HL-60 (cell line): ENCODE data around the gene SH3BP4.

ENCODE experiments used
- DNase-seq, 2 experiments: peaks; one replicate each; pipeline ENCODE4 v3.0.0-alpha.2; 2010 to 2020; ENCODE audit warnings: low read depth in 1 of 2, low spot score in 1 of 2
- H3K27ac ChIP-seq: fragments of 250-450 bp; sonication (Bioruptor Pico); replicated peaks from 2 replicates; pipeline ENCODE4 v1.5.1; 2020; ENCODE audit warnings: mild to moderate bottlenecking, moderate library complexity
- H3K27me3 ChIP-seq: fragments of 250-450 bp; sonication (Bioruptor Pico); 2 replicates; pipeline ENCODE4 v1.5.1; 2021; ENCODE audit warnings: mild to moderate bottlenecking, moderate library complexity; ENCODE audit not compliant: insufficient read depth, poor library complexity, severe bottlenecking
- H3K4me3 ChIP-seq: replicated peaks from 2 replicates; pipeline ENCODE4 v1.5.1; 2011; ENCODE audit warnings: mild to moderate bottlenecking, control low read depth, low read length; ENCODE audit not compliant: insufficient read depth
- GABPA ChIP-seq: IDR thresholded peaks from 2 replicates; pipeline ENCODE4 v1.6.1; 2012; ENCODE audit warnings: low read depth
- POLR2AphosphoS5 ChIP-seq: IDR thresholded peaks from 2 replicates; pipeline ENCODE4 v1.6.1; 2012; ENCODE audit warnings: low read depth
- REST ChIP-seq: IDR thresholded peaks from 2 replicates; pipeline ENCODE4 v1.6.1; 2012; ENCODE audit warnings: low read depth; ENCODE audit not compliant: insufficient replicate concordance
- SPI1 ChIP-seq: IDR thresholded peaks from 2 replicates; pipeline ENCODE4 v1.6.1; 2012; ENCODE audit warnings: low read depth, mild to moderate bottlenecking, borderline replicate concordance
- TF ChIP-seq, protein P1 (sequence below): IDR thresholded peaks from one replicate; pipeline ENCODE4 v1.5.1; 2011; ENCODE audit warnings: low read length, control low read depth, inconsistent platforms; ENCODE audit not compliant: insufficient read depth

SH3BP4 gene

DNA sequence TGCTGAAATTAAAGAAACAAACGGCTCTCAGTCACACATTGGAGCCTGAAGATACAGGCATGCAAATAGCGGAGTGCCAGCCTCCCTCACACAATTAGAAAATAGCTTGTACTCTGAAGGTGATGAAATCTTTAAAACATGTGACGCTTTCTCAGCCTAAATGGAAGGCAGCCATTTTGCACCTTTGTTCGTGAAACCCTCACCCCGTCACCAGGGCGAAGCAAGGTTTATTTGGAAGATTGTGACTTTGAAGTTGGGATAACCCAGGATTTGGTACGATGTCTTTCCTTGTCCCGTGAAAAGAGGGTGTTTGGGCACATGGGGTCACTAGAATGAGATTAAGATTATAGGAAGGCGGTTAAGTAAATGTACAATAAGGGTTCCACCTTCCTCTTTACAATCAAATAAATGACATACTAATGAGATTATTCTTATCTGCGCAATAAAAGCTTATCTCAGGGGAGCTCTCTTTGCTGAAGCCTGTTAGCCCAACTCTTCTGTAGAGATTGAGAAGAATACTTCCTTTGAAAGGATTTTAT lies 4.2 kb downstream of the SH3BP4 start:
- no peak overlapping the region for H3K27ac ChIP-seq
- TF ChIP-seq POLR2AphosphoS5, result no peak
- TF ChIP-seq REST, result no peak
- no peak for TF ChIP-seq SPI1
- H3K27me3 ChIP-seq, result peaks cover 15% of the 10 kb centered on the region
- no peak overlapping the region for H3K4me3 ChIP-seq
- no peak for DNase-seq

GRCh38 chr2:234957834-234958135 lies 6.0 kb downstream of the SH3BP4 start:
- Histone ChIP-seq H3K27ac (no peak overlapping the region), H3K27me3 (peaks cover 11% of the 10 kb centered on the region), H3K4me3 (no peak overlapping the region)
- TF ChIP-seq, protein P1, sequence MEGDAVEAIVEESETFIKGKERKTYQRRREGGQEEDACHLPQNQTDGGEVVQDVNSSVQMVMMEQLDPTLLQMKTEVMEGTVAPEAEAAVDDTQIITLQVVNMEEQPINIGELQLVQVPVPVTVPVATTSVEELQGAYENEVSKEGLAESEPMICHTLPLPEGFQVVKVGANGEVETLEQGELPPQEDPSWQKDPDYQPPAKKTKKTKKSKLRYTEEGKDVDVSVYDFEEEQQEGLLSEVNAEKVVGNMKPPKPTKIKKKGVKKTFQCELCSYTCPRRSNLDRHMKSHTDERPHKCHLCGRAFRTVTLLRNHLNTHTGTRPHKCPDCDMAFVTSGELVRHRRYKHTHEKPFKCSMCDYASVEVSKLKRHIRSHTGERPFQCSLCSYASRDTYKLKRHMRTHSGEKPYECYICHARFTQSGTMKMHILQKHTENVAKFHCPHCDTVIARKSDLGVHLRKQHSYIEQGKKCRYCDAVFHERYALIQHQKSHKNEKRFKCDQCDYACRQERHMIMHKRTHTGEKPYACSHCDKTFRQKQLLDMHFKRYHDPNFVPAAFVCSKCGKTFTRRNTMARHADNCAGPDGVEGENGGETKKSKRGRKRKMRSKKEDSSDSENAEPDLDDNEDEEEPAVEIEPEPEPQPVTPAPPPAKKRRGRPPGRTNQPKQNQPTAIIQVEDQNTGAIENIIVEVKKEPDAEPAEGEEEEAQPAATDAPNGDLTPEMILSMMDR, result no peak
- TF ChIP-seq SPI1 (no peak), POLR2AphosphoS5 (no peak), GABPA (no peak), REST (no peak)
- DNase-seq, result no peak

- no peak overlapping the region for H3K27ac ChIP-seq
- H3K27me3 ChIP-seq, result peaks cover 6% of the 10 kb centered on the region
- no peak overlapping the region for H3K4me3 ChIP-seq
- no peak for TF ChIP-seq GABPA
- TF ChIP-seq POLR2AphosphoS5, result no peak
- no peak for TF ChIP-seq SPI1
- TF ChIP-seq, protein P1, result no peak
- TF ChIP-seq REST, result no peak
- no peak for DNase-seq
Measured at GRCh38 chr2:234958311-234958710, 6.5 kb downstream of the SH3BP4 start.
